Activated naive CD4-positive, alpha-beta T cell treated with anti-CD3 and anti-CD28 coated beads, Interleukin-2, amount 10 ng/mL, durations not matched to agents 5 hours and 36 hours (primary cell): ENCODE data around the gene DCP1A. TPM values are rescaled to one million over a fixed set of nuclear protein-coding genes. Genes with fewer than 3 reads are reported as not detected.

ENCODE experiments used
- total RNA-seq, 2 experiments: library from RNA; stranded (reverse); gene quantifications; one replicate each; pipeline ENCODE4 v1.2.3, GENCODE V29; 2021

DCP1A gene
- 10 to 100 TPM; 24.7 to 26.3 TPM for total RNA-seq

DNA sequence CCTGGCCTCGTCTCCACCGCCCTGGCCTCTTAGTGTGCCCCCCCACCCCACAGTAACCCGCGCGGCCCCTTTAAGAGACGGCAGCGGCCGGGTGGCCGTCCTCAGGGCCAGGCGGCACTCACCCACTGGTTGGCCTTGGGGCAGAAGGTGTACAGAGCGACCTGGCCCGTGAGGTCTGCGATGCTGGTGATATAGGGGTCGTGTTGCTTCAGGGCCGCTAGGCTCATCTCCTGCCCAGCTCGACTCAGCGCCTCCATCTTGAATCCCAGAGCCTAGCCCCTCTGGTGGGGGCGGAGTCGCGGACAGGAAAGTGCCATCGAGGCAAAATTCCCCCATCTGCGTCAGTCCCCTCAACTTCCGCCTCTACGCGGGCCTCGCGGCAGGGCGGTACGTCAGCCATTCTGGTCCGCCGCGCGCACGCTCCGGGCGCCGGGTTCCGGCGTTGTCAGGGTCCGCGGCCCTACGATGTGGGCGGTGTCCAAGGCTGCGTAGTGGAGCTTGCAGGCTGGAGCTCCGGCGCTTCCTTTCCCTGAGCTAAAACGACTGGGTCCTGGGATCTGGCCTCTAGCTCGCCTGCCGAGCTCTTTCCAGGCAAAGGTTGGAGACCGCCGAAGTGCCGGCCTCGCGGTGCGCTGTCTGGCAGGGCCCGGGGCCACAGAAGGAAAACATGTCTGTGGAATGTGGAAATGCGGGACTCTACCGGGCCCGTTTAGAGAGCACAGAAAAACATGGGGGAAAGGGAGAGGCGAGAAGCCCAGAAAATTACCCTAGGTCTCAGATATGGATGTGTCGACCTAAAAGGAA is at the start of gene DCP1A:
DCP1A (minus strand) TSS at position 283 of the 804 bp plus-strand sequence; CDS start at position 257, 26 bp downstream.

DNA sequence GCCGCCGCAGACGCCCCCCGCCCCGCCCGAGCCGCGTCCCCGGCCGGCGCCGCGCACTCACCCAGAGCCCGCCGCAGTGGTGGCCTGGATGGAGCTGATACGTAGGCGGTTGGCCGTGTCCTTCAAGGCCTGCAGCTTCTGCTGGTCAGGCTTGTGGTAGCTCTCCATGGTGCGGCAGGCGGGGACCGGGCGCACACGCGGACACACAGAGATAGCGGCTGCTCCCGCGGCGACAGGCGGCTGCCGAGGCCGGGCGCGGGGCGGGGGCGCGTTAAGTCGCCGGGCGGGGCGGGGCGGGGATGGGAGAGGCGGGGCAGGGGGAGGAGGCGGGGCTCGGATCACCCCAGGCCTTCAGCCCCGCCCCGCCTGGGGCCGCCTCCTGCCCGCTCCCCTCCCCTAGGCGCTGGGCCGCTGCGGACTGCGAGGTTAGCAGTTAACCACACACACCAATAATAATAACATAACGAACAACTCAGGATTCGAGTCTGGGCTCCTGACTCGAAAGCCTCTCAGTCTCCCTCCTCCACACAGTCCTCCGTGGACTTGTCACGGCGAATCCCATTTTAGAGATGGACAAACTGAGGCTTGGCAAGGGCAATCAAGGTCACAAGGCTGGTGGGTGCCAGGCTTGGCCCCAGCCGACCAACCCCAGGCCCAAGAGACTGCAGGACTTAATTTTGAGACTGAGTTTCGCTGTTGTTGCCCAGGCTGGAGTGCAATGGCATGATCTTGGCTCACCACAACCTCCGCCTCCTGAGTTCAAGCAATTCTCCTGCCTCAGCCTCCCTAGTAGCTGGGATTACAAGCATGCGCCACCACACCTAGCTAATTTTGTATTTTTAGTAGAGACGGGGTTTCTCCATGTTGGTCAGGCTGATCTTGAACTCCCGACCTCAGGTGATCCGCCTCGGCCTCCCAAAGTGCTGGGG is 91.3 kb downstream of the DCP1A start, which contains the start of gene TKT:
TKT (minus strand) TSS at position 248 of the 929 bp plus-strand sequence; CDS start at position 168, 80 bp downstream.

Other genes starting within 250 kb of the DCP1A start
- 10 to 100 TPM; 23.7 to 25.9 TPM for gene RFT1, start 217.1 kb downstream of the DCP1A start, total RNA-seq
- 10 to 100 TPM; 18.3 to 19.7 TPM for gene PRKCD, start 186.3 kb downstream of the DCP1A start, total RNA-seq
- gene TKT, start 91.5 kb downstream of the DCP1A start, total RNA-seq, result 100 to 1,000 TPM; 291 to 295 TPM
- under 1 TPM; 0.18 to 0.34 TPM for gene CACNA1D, start 147.1 kb upstream of the DCP1A start, total RNA-seq